Skeletal muscle tissue (tissue), 5 donors: ENCODE measurements around the gene GCK. TPM values are rescaled to one million over a fixed set of nuclear protein-coding genes. Genes with fewer than 3 reads are reported as not detected.

ENCODE experiments used
- H3K27ac ChIP-seq: one replicate; pipeline ENCODE4 v1.7.0; 2013; ENCODE audit warnings: mild to moderate bottlenecking, low read depth, low read length, inconsistent platforms
- H3K27me3 ChIP-seq, 3 donors: one replicate each; pipeline ENCODE4 v1.7.0; 2013; ENCODE audit warnings: low read length in 3 of 3; ENCODE audit not compliant: control insufficient read depth in 3 of 3, insufficient read depth in 3 of 3
- H3K36me3 ChIP-seq, 3 donors: one replicate each; pipeline ENCODE4 v1.7.0; 2013; ENCODE audit warnings: low read length in 3 of 3; ENCODE audit not compliant: control insufficient read depth in 3 of 3, insufficient read depth in 3 of 3
- H3K4me1 ChIP-seq, 3 donors: one replicate each; pipeline ENCODE4 v1.7.0; 2013; ENCODE audit warnings: low read length in 3 of 3, mild to moderate bottlenecking in 3 of 3; ENCODE audit not compliant: control insufficient read depth in 3 of 3, insufficient read depth in 3 of 3
- H3K4me3 ChIP-seq, 3 donors: one replicate each; pipeline ENCODE4 v1.7.0; 2013; ENCODE audit warnings: low read length in 3 of 3
- H3K9ac ChIP-seq, 3 donors: one replicate each; pipeline ENCODE4 v1.7.0; 2013; ENCODE audit warnings: low read length in 3 of 3, mild to moderate bottlenecking in 3 of 3, moderate library complexity in 2 of 3, low read depth in 1 of 3
- H3K9me3 ChIP-seq, 3 donors: one replicate each; pipeline ENCODE4 v1.7.0; 2013; ENCODE audit warnings: low read length in 3 of 3; ENCODE audit not compliant: control insufficient read depth in 3 of 3
- small RNA-seq: library from RNA; depleted of rRNA; stranded (forward); fragments of <200 nt; gene quantifications from one replicate; pipeline ENCODE3, GENCODE V24; 2014
- total RNA-seq: library from RNA; depleted of rRNA; stranded (reverse); fragments of >200 nt; gene quantifications from one replicate; pipeline ENCODE4 v1.2.3, GENCODE V29; 2014
- donor health status: Osteomylitis.

Gene GCK
- total RNA-seq, 1 donor from 2014 or later, result 2.1 TPM

DNA sequence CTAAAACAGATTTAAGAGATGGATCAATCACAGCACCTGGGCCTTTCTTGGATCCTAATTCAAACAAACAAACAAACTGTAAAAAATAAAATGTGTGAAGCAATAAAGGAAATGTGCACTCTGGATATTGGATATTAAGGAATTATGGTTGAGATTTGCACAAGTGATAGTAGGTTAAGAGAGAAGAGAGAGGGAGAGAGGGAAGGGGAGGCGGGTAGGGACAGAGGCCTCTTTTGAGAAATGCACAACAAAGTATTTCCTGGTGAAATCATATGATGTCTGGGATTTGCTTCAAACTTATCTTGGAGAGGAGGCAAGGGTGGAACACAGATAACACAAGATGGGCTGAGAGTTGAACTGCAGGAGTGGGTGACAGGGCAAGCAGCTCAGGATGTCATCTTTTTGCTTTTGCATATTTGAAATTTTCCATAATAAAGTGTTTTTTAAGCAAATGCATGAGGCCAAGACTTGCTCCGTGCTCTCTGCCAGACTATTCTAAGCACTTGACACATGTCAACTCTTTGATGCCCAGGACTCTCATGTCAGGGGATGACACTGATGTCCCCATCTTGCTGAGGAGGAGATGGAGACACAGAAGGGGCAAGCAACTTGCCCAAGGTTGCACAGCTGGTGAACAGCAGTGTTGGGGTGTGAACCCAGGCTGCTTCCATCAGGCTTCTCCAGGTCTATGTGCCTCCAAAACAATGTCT lies 94.2 kb downstream of the GCK start:
- Histone ChIP-seq H3K27ac (no peak overlapping the region), H3K36me3 (no peaks in the 10 kb centered on the region), H3K4me1 (peaks cover 0 to 16% (median 4%) of the 10 kb centered on the region in 3 donors), H3K9ac (no peak overlapping the region), H3K27me3 (no peaks in the 10 kb centered on the region), H3K4me3 (no peak overlapping the region), H3K9me3 (no peaks in the 10 kb centered on the region)

DNA sequence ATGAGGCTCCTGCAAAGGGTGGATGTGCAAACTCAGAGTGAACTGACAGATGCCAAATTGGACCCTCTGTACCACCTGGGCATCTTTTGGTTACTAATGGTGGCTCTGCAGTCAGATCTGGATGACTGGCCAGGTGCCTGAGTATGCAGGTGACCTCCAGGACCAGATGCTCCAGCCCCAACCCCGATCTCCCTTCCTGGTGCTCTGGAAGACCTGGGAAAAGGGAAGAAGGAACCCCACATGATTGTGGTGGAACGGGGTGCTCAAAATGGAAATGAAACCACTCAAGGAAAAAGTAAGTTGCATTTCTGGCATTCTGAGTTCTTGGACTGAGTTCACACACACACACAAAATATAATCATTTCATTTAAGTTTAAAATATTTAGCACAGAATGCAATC lies 94.9 kb downstream of the GCK start:
- Histone ChIP-seq H3K27me3 (no peaks in the 10 kb centered on the region), H3K4me3 (no peak overlapping the region), H3K27ac (peak overlapping the region; percentile 23), H3K9ac (no peak overlapping the region), H3K36me3 (no peaks in the 10 kb centered on the region), H3K4me1 (peaks cover 2 to 16% (median 4%) of the 10 kb centered on the region in 3 donors), H3K9me3 (no peaks in the 10 kb centered on the region)

Small RNAs within 50 kb of the gene (small RNA-seq; reads per million reads assigned to genes)
- gene RNA5SP230, result not detected

Other genes starting within 250 kb of the GCK start
- gene SPDYE1, start 191.5 kb downstream of the GCK start, total RNA-seq, result not detected
- gene DBNL, start 144.7 kb downstream of the GCK start, total RNA-seq, result 41.2 TPM
- gene PGAM2, start 123.9 kb downstream of the GCK start, total RNA-seq, result 618 TPM
- gene POLM, start 106.9 kb downstream of the GCK start, total RNA-seq, result 12.5 TPM
- 32.4 TPM for gene AEBP1, start 85.1 kb downstream of the GCK start, total RNA-seq
- 64.7 TPM for gene POLD2, start 65.9 kb downstream of the GCK start, total RNA-seq
- 21.4 TPM for gene MYL7, start 48.1 kb downstream of the GCK start, total RNA-seq
- 40.7 TPM for gene YKT6, start 11.5 kb upstream of the GCK start, total RNA-seq
- 4.7 TPM for gene CAMK2B, start 136.2 kb upstream of the GCK start, total RNA-seq